ENCODE results near the gene TIMM17B. TPM values are rescaled to one million over a fixed set of nuclear protein-coding genes. Genes with fewer than 3 reads are reported as not detected.
A peak's percentile ranks its signal among the peaks of the same experiment; 100 is the strongest.

Gene TIMM17B
- total and polyA plus RNA-seq, 2 donors from 2014 or later, result 44.8 to 109 TPM

- Histone ChIP-seq H3K27me3 (ENCODE audit: control insufficient read depth, insufficient read depth, low read length) (no peaks in the 10 kb centered on the region), H3K4me1 (ENCODE audit: control insufficient read depth in 2 of 3, insufficient read depth in 2 of 3, low read depth in 1 of 3, low read length in 3 of 3) (peaks cover 0 to 2% (median 0%) of the 10 kb centered on the region in 3 donors), H3K27ac (ENCODE audit: low read depth in 2 of 2, low read length in 2 of 2) (no peak overlapping the region), H3K4me3 (ENCODE audit: low read length in 3 of 3) (no peak overlapping the region), H3K9me3 (ENCODE audit: control insufficient read depth in 2 of 3, insufficient read depth in 1 of 3, low read length in 3 of 3) (no peaks in the 10 kb centered on the region), H3K36me3 (ENCODE audit: control insufficient read depth in 2 of 3, insufficient read depth in 3 of 3, low read length in 3 of 3) (peaks cover 0 to 14% (median 9%) of the 10 kb centered on the region in 3 donors), H3K9ac (ENCODE audit: low read length in 3 of 3) (no peak overlapping the region)
- DNase-seq, result peak in 1 of 5 donors; percentile 60
- no peak for FAIRE-seq
- intact Hi-C loops (cut with DNase I), result no loop called here
- TF ChIP-seq CTCF (IDR thresholded peaks at IDR 0.05; ENCODE audit: borderline replicate concordance, extremely low read depth, insufficient read depth), result no peak
These were observed 5.2 kb upstream of the TIMM17B start for GRCh38 chrX:48902776-48903175.

- Histone ChIP-seq H3K36me3 (ENCODE audit: control insufficient read depth in 2 of 3, insufficient read depth in 3 of 3, low read length in 3 of 3) (peaks cover 0 to 14% (median 9%) of the 10 kb centered on the region in 3 donors), H3K9ac (ENCODE audit: low read length in 3 of 3) (no peak overlapping the region), H3K9me3 (ENCODE audit: control insufficient read depth in 2 of 3, insufficient read depth in 1 of 3, low read length in 3 of 3) (no peaks in the 10 kb centered on the region), H3K27ac (ENCODE audit: low read depth in 2 of 2, low read length in 2 of 2) (no peak overlapping the region), H3K27me3 (ENCODE audit: control insufficient read depth, insufficient read depth, low read length) (no peaks in the 10 kb centered on the region), H3K4me1 (ENCODE audit: control insufficient read depth in 2 of 3, insufficient read depth in 2 of 3, low read depth in 1 of 3, low read length in 3 of 3) (peaks cover 0 to 2% (median 0%) of the 10 kb centered on the region in 3 donors), H3K4me3 (ENCODE audit: low read length in 3 of 3) (no peak overlapping the region)
- TF ChIP-seq CTCF (IDR thresholded peaks at IDR 0.05; ENCODE audit: borderline replicate concordance, extremely low read depth, insufficient read depth), result no peak
- DNase-seq (peak in 1 of 5 donors; percentile 66), FAIRE-seq (no peak)
- intact Hi-C loops (cut with DNase I), result no loop called here
These were observed 4.6 kb upstream of the TIMM17B start for GRCh38 chrX:48902135-48902534.

GRCh38 chrX:48901069-48901468 lies 3.5 kb upstream of the TIMM17B start:
- Histone ChIP-seq H3K4me3 (ENCODE audit: low read length in 3 of 3) (no peak overlapping the region), H3K4me1 (ENCODE audit: control insufficient read depth in 2 of 3, insufficient read depth in 2 of 3, low read depth in 1 of 3, low read length in 3 of 3) (peaks cover 0 to 8% (median 4%) of the 10 kb centered on the region in 3 donors), H3K9me3 (ENCODE audit: control insufficient read depth in 2 of 3, insufficient read depth in 1 of 3, low read length in 3 of 3) (no peaks in the 10 kb centered on the region), H3K27me3 (ENCODE audit: control insufficient read depth, insufficient read depth, low read length) (no peaks in the 10 kb centered on the region), H3K27ac (ENCODE audit: low read depth in 2 of 2, low read length in 2 of 2) (no peak overlapping the region), H3K36me3 (ENCODE audit: control insufficient read depth in 2 of 3, insufficient read depth in 3 of 3, low read length in 3 of 3) (peaks cover 0 to 14% (median 9%) of the 10 kb centered on the region in 3 donors), H3K9ac (ENCODE audit: low read length in 3 of 3) (no peak overlapping the region)
- no peak for FAIRE-seq
- intact Hi-C loops (cut with DNase I), result no loop called here
- DNase-seq, result peak in 1 of 5 donors; percentile 29
- TF ChIP-seq CTCF (IDR thresholded peaks at IDR 0.05; ENCODE audit: borderline replicate concordance, extremely low read depth, insufficient read depth), result no peak

- intact Hi-C loops (cut with DNase I), result no loop called here
- H3K4me3 ChIP-seq (ENCODE audit: low read length in 3 of 3), result no peak overlapping the region
- DNase-seq (peak in 1 of 5 donors; percentile 33), FAIRE-seq (no peak)
- H3K9me3 ChIP-seq (ENCODE audit: control insufficient read depth in 2 of 3, insufficient read depth in 1 of 3, low read length in 3 of 3), result no peaks in the 10 kb centered on the region
- no peak overlapping the region for H3K27ac ChIP-seq (ENCODE audit: low read depth in 2 of 2, low read length in 2 of 2)
- peaks cover 0 to 14% (median 4%) of the 10 kb centered on the region in 3 donors for H3K36me3 ChIP-seq (ENCODE audit: control insufficient read depth in 2 of 3, insufficient read depth in 3 of 3, low read length in 3 of 3)
- peaks cover 0 to 8% (median 4%) of the 10 kb centered on the region in 3 donors for H3K4me1 ChIP-seq (ENCODE audit: control insufficient read depth in 2 of 3, insufficient read depth in 2 of 3, low read depth in 1 of 3, low read length in 3 of 3)
- no peak for TF ChIP-seq CTCF (IDR thresholded peaks at IDR 0.05; ENCODE audit: borderline replicate concordance, extremely low read depth, insufficient read depth)
- no peak overlapping the region for H3K9ac ChIP-seq (ENCODE audit: low read length in 3 of 3)
- no peaks in the 10 kb centered on the region for H3K27me3 ChIP-seq (ENCODE audit: control insufficient read depth, insufficient read depth, low read length)
These were observed 1.5 kb upstream of the TIMM17B start for GRCh38 chrX:48899078-48899410.

Measured in kidney (tissue), 14 donors.